ENCODE results near the gene BACH2.
"Not testable (repeated sequence)": the region's sequence is repeated elsewhere in the genome, so short reads cannot be mapped to it uniquely, and the experiment has no call there.

BACH2 gene

DNA sequence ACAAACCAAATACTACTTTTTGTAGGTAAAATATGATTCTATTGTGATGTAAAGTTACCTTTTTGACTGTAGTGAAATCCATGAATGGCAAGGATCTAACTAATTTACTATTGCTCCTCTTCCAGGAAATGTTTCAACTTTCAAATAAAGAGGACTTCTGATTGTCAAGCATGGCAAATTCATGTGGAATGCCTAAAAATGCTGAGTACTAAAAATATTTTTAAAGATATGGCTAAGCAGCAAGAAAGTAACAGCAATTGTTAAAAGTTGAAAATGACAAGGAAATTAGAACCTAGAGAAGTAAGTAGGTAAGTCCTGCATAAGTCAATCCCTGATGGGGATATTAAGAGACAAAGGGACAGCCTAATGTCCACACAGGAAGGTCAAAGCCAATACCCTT lies 126.0 kb downstream of the BACH2 start:
- H3K27me3 Mint-ChIP-seq: no peaks in the 10 kb centered on the region
- DNase-seq (no peak), ATAC-seq (no peak)
- H3K9me3 Mint-ChIP-seq: no peaks in the 10 kb centered on the region
- peaks cover 82% of the 10 kb centered on the region for H3K4me1 Mint-ChIP-seq
- H3K27ac Mint-ChIP-seq: peak overlapping the region; percentile 92
- H3K36me3 Mint-ChIP-seq (ENCODE audit: low read depth): peaks cover 69% of the 10 kb centered on the region
- H3K4me3 Mint-ChIP-seq: no peak overlapping the region

DNA sequence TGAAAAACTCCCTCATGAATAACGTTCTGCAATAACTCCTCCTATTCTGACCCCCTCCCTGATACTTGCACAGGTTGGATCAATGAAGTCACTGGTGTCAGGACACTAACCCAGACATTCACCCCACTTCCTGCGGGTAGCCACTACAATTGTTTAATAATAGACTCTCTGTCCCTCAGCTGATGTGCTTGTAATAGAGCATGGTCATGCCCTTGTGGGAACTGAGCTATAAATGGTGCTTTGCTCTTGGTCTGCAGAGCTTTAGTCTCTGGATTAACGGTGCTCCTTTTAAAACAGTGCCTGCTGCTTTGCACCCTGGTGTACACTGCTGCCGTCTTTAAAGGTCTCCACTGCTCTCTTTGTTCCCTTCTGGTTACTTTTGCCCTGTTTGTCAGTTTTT lies 127.3 kb downstream of the BACH2 start:
- no peak for DNase-seq
- ATAC-seq: peak; percentile 41
- Mint-ChIP-seq H3K27ac (peak overlapping the region; percentile 40), H3K4me3 (no peak overlapping the region), H3K27me3 (no peaks in the 10 kb centered on the region), H3K4me1 (peaks cover 79% of the 10 kb centered on the region), H3K9me3 (no peaks in the 10 kb centered on the region), H3K36me3 (ENCODE audit: low read depth) (peaks cover 68% of the 10 kb centered on the region)

DNA sequence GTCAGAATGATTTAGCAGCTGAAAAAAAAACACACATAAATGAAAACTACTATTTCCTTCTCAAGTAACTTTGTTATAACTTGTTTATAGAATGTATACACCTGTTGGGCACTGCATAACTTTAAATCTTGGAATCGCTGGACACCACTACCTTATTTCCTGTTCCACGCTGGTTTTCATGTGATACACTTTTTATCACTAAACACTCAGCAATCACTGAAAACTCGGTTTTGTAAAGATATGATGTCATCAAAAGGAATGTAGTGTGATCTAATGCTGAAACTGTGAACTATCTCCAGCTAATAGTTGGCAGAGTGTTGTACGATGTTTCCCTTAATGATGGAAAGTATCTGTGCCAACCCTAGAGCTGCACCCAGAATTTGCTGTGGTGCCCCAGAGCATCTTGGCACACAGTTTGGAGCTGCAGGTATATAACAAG lies 127.9 kb downstream of the BACH2 start:
- peaks cover 79% of the 10 kb centered on the region for H3K4me1 Mint-ChIP-seq

DNA sequence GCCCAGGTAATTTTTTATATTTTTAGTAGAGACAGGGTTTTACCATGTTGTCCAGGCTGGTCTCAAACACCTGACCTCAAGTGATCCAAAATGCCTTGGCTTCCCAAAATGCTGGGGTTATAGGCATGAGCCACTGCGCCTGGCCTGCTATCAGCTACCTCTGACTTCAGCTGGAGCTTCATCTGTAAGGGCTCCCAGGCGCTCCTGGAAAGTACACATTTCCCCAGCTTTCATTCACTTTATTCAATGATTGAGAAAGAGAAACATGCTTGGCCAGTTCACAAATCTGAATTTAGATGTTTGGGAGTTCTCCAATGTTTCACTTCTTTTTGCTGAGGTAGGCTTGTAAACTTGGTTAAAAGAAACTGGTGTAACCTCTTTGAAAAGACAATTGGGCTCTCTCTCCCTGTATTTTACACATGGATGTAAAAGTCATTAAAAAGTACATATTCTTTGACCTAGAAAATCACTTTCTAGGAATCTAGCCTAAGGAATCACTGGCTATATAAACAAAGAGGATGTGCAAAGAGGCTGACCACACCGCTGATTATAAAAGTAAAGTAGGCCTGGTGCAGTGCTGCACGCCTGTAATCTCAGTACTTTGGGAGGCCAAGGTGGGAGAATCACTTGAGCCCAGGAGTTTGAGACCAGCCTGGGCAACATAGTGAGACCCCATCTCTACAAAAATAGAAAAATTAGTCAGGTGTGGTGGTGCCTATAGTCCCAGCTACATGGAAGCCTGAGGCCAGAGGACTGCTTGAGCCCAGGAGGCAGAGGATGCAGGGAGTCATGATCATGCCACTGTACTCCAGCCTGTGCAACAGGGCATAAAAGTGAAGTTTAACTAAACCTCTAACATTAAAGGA lies 128.9 kb downstream of the BACH2 start:
- no peaks in the 10 kb centered on the region for H3K27me3 Mint-ChIP-seq
- H3K9me3 Mint-ChIP-seq: no peaks in the 10 kb centered on the region
- peak overlapping the region; percentile 40 for H3K27ac Mint-ChIP-seq
- H3K4me1 Mint-ChIP-seq: peaks cover 76% of the 10 kb centered on the region
- H3K4me3 Mint-ChIP-seq: no peak overlapping the region
- H3K36me3 Mint-ChIP-seq (ENCODE audit: low read depth): peaks cover 64% of the 10 kb centered on the region
- ATAC-seq (no peak), DNase-seq (no peak)

More for the DNA sequence above, 127.9 kb downstream of the BACH2 start:
- Mint-ChIP-seq H3K27me3 (no peaks in the 10 kb centered on the region), H3K4me3 (no peak overlapping the region), H3K9me3 (no peaks in the 10 kb centered on the region), H3K36me3 (ENCODE audit: low read depth) (peaks cover 69% of the 10 kb centered on the region), H3K27ac (peak overlapping the region; percentile 40)
- DNase-seq (no peak), ATAC-seq (peak; percentile 63)

DNA sequence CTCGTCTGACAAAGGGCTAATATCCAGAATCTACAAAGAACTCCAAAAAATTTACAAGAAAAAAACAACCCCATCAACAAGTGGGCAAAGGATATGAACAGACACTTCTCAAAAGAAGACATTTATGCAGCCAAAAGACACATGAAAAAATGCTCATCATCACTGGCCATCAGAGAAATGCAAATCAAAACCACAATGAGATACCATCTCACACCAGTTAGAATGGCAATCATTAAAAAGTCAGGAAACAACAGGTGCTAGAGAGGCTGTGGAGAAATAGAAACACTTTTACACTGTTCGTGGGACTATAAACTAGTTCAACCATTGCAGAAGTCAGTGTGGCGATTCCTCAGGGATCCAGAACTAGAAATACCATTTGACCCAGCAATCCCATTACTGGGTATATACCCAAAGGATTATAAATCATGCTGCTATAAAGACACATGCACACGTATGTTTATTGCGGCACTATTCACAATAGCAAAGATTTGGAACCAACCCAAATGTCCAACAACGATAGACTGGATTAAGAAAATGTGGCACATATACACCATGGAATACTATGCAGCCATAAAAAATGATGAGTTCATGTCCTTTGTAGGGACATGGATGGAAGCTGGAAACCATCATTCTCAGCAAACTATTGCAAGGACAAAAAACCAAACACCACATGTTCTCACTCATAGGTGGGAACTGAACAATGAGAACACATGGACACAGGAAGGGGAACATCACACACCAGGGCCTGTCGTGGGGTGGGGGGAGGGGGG lies 130.3 kb downstream of the BACH2 start:
- not testable (repeated sequence) for DNase-seq, H3K4me3 Mint-ChIP-seq, H3K27ac Mint-ChIP-seq, H3K27me3 Mint-ChIP-seq, H3K9me3 Mint-ChIP-seq, ATAC-seq
- Mint-ChIP-seq H3K36me3 (ENCODE audit: low read depth) (peaks cover 62% of the 10 kb centered on the region), H3K4me1 (peaks cover 73% of the 10 kb centered on the region)

DNA sequence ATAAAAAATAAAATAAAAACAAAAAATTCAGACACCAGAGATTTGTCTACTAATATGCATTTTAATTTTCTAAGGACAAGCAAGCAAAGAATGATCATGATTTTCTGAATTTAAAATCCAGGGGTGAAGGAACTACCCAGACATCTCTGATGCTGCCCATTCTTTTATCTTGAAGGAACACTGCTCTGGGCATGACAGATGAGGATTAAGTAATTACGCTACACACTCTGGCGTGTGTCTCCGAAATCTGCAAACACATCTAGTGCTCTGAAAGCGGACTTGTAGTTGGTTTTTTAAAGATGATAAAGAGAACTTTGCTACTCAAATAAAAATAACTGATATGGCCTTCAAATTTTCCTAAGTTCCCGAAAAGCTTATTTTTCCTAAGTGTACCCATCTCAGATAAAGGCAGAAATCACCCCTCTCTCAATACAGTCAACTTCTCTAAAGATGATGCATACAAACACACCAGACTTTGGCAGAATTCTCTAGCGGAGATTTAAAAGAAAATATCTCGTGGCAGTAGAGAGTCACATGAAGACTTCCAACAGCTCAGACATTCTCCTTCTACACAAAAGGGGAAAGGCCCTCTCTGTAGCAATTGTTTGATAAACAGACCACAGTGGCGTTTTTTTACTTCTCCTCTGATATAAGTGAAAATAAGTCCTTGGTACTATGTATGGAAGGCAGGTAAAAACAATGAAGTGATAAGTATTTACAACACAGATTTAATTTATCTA lies 133.8 kb downstream of the BACH2 start:
- ATAC-seq (no peak), DNase-seq (no peak)
- Mint-ChIP-seq H3K36me3 (ENCODE audit: low read depth) (peaks cover 37% of the 10 kb centered on the region), H3K4me3 (peak overlapping the region; percentile 22), H3K9me3 (no peaks in the 10 kb centered on the region), H3K27me3 (no peaks in the 10 kb centered on the region), H3K27ac (peak overlapping the region; percentile 78), H3K4me1 (peaks cover 76% of the 10 kb centered on the region)

DNA sequence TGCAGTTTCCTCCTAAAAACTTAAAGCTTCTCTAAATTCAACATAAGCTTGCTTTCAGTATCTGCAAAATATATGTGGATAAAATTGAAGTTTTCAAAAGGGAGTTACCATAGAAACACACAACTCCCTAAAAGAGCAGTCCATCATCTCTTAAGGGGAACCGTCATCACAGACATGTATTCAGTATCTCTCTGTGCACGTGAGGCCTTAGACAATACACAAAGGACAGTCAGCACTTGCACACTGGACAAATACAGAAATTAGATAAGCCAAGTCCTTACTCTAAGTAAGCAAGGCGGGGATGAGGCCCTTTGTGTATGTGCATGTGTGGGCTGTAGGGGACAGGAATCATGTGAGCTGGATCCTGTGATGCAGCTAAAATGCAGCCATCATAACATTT lies 136.6 kb downstream of the BACH2 start:
- Mint-ChIP-seq H3K9me3 (no peaks in the 10 kb centered on the region), H3K27ac (peak overlapping the region; percentile 48), H3K27me3 (no peaks in the 10 kb centered on the region), H3K36me3 (ENCODE audit: low read depth) (peaks cover 35% of the 10 kb centered on the region), H3K4me3 (peak overlapping the region; percentile 10), H3K4me1 (peaks cover 90% of the 10 kb centered on the region)
- ATAC-seq (no peak), DNase-seq (no peak)

DNA sequence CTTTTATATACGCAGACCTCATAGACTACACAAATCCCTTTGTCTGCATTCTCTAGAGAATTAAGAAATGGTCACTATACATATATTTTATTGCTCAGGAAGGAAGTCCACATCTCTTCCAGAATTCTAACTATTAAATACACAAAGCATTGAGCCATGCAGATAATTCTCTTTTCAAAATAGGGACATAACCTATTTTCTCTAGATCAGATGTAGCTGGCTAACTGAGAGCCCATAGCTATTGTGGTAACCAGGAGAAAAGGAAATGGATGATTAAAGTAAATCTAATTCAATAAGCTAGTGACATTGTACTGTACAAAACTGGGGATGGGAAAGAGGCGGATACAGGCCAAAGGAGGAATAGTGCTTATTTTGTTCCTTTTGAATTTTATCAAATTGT lies 137.2 kb downstream of the BACH2 start:
- ATAC-seq (no peak), DNase-seq (no peak)
- H3K9me3 Mint-ChIP-seq: no peaks in the 10 kb centered on the region
- H3K4me3 Mint-ChIP-seq: peak overlapping the region; percentile 12
- H3K27me3 Mint-ChIP-seq: no peaks in the 10 kb centered on the region
- H3K27ac Mint-ChIP-seq: peak overlapping the region; percentile 91
- peaks cover 92% of the 10 kb centered on the region for H3K4me1 Mint-ChIP-seq
- peaks cover 35% of the 10 kb centered on the region for H3K36me3 Mint-ChIP-seq (ENCODE audit: low read depth)

DNA sequence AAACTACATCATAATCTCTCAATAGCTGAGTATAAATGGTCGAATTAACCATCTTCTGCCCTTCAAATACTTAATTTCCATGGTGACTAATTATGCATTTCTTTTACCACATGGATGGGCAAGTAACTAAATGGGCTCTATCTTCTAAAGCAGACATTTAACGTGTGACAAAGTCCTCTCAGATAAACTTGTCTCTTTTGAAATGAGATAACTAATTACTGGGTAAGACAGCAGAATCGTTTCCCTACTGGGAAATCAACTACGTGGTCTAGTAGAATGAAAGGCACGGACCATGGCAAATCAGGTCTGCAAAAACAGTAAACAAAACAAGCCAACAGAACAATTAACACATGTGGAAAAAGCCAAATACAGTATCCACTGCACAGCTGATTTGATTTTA lies 137.7 kb downstream of the BACH2 start:
- H3K36me3 Mint-ChIP-seq (ENCODE audit: low read depth): peaks cover 36% of the 10 kb centered on the region
- H3K4me1 Mint-ChIP-seq: peaks cover 93% of the 10 kb centered on the region
- peak overlapping the region; percentile 91 for H3K27ac Mint-ChIP-seq
- H3K27me3 Mint-ChIP-seq: no peaks in the 10 kb centered on the region
- peak overlapping the region; percentile 2 for H3K4me3 Mint-ChIP-seq
- DNase-seq: no peak
- ATAC-seq: no peak
- no peaks in the 10 kb centered on the region for H3K9me3 Mint-ChIP-seq

DNA sequence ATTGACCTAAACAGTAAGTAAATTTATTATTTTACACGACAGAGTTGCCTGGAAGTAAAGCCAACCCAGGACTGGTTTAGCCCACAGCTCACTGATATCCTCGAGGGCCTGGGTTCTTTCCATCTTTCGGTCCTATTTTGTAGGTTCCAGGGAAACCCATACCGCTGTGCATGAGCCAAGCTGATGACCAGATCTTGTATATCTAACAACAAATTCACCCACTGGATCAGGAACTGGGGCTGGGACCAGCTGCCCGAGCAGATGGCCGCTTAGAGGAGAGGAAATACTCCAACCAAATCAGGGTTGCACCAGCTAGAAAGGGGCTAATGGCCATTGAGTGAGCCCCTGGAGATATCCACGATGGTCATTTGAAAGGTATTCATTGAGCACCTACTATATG lies 139.2 kb downstream of the BACH2 start:
- H3K36me3 Mint-ChIP-seq (ENCODE audit: low read depth): peaks cover 34% of the 10 kb centered on the region
- H3K4me1 Mint-ChIP-seq: peaks cover 93% of the 10 kb centered on the region
- H3K27me3 Mint-ChIP-seq: no peaks in the 10 kb centered on the region

DNA sequence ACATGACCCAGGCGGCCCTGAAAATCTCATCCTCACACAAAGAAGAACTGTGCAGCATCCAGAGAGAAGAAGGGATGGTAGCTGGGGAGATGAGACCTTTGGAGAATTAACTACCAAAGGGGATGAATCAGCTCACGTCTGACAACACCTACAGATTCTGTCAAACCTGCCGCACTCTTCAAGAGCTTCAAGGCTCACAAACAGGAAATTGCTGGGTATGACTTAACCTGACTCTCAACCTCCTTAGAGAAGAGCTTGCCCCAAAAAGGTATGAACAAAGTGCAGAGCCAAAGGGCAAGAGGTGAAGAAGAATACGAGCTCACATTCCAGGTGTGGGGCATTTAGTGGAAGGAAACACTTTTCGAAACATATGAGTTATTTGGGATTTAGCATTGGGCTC lies 139.8 kb downstream of the BACH2 start:
- Mint-ChIP-seq H3K9me3 (no peaks in the 10 kb centered on the region), H3K4me3 (peak overlapping the region; percentile 57), H3K27ac (peak overlapping the region; percentile 91), H3K36me3 (ENCODE audit: low read depth) (peaks cover 29% of the 10 kb centered on the region), H3K4me1 (peaks cover 92% of the 10 kb centered on the region), H3K27me3 (no peaks in the 10 kb centered on the region)
- no peak for DNase-seq
- ATAC-seq: peak; percentile 96

More for the DNA sequence above, 139.2 kb downstream of the BACH2 start:
- no peaks in the 10 kb centered on the region for H3K9me3 Mint-ChIP-seq
- DNase-seq: no peak
- H3K27ac Mint-ChIP-seq: peak overlapping the region; percentile 91
- no peak for ATAC-seq
- H3K4me3 Mint-ChIP-seq: no peak overlapping the region

DNA sequence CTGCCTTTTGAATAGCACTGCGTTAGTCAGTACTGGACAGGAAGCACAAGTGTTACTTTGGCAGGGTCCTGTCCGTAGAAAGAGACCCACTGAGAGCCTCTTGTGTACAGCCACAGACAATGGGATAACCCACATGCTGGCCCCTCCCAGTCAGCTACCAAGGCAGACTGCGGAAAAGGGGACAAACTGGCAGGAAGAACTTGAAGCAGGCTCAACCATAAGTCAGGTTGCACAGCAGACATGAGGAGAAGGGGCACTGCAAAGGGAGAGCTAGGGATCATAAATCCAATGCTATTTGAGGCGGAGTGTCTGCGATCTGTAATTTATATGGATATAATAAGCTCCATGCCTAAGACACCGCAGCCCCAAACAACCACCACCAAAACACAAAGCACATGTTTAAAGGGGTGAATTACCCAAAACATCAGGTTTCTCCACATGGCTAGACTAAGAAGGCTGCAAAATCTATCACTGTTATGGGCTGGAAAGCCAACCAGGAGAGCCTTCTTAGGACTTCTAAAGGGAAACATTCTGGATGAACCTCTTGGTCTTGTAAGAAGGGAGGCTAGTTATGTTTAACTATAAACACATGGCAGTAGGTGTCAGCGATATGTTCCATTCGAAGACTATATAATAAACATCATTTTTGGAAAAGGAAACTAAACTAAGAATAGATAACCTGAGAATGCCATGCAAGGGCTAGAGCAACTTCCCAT lies 141.7 kb downstream of the BACH2 start:
- peaks cover 32% of the 10 kb centered on the region for H3K36me3 Mint-ChIP-seq (ENCODE audit: low read depth)
- no peak for ATAC-seq
- no peak overlapping the region for H3K4me3 Mint-ChIP-seq
- H3K9me3 Mint-ChIP-seq: no peaks in the 10 kb centered on the region
- no peaks in the 10 kb centered on the region for H3K27me3 Mint-ChIP-seq
- H3K4me1 Mint-ChIP-seq: peaks cover 92% of the 10 kb centered on the region
- H3K27ac Mint-ChIP-seq: peak overlapping the region; percentile 80
- DNase-seq: no peak

DNA sequence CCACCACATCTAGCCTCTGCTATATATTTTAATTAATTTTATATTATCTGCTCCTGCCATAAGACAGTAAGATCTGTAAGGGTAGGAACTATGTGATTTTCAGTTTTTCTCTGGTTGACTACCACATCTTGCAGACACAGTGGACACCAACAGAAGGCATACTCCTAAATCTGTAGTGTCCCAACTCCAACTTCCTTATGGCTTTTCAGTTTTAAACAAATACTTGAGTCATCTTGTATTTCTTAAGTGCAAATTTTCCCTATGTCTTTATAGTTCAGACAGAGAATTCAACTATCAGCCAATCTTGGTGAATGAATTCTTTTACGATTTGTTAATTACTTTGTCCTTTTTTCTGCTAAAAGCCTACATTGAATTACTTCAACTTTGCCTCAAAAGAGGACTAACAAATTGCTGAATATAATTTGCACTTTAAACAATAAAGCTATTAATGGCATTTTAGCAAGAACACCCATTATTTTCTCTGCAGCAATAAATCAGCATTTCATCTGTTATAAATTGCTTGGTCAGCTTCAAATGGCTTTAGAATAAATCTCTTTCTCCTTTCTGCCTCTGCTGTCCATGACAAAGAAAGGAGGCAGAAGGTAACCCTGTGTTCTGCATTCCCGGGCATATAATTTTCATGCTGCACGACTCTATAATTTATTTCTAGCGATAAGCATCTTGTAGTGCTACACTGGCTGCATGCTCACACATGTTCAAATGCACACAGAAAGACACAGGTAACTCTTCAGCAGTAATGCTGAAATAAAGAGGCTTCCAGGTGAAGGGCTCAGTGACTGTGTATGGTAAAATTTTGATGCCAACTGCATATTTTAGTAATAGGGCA lies 144.8 kb downstream of the BACH2 start:
- ATAC-seq (no peak), DNase-seq (no peak)
- no peaks in the 10 kb centered on the region for H3K9me3 Mint-ChIP-seq
- H3K4me1 Mint-ChIP-seq: peaks cover 90% of the 10 kb centered on the region
- H3K27me3 Mint-ChIP-seq: no peaks in the 10 kb centered on the region
- no peak overlapping the region for H3K4me3 Mint-ChIP-seq
- H3K36me3 Mint-ChIP-seq (ENCODE audit: low read depth): peaks cover 34% of the 10 kb centered on the region
- peak overlapping the region; percentile 23 for H3K27ac Mint-ChIP-seq

Data from activated naive CD8-positive, alpha-beta T cell treated with anti-CD3 and anti-CD28 coated beads, Interleukin-2, amount 50 U/mL, for 24 hours (primary cell).